HG03097 (cell line): ENCODE measurements around the gene LEMD2.

ENCODE experiments used
- ATAC-seq: cut with Tn5 transposase; IDR thresholded peaks from one replicate; pipeline ENCODE4 v1.9.1; 2021; ENCODE audit not compliant: unreplicated experiment, low FRiP score

Gene LEMD2

DNA sequence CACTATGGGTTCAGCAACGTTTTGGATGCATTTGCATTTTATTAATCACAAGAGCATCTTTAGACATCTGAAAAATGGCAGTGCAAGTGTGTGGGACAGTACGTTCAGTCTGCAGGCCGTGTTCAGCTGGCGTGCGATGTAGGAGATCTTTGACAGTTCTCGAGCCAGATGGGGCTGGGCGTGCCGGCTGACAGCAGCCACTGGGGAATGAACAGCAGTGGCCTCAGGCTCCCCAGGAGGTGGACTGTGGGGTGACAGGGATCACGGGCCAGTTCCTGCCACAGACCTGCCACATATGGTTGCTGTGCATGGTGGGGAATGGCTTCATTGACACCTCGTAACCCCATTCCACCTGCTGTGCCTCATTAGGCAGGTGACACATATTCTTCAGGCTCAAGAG lies 31.3 kb upstream of the LEMD2 start:
- no peak for ATAC-seq

- ATAC-seq: no peak
Observed at GRCh38 chr6:33819021-33819420, 30.1 kb upstream of the LEMD2 start.

- no peak for ATAC-seq
Observed at GRCh38 chr6:33818293-33818692, 29.4 kb upstream of the LEMD2 start.

- ATAC-seq: no peak
Observed at GRCh38 chr6:33817489-33817888, 28.6 kb upstream of the LEMD2 start.

- no peak for ATAC-seq
Observed at GRCh38 chr6:33816911-33817310, 28.0 kb upstream of the LEMD2 start.

DNA sequence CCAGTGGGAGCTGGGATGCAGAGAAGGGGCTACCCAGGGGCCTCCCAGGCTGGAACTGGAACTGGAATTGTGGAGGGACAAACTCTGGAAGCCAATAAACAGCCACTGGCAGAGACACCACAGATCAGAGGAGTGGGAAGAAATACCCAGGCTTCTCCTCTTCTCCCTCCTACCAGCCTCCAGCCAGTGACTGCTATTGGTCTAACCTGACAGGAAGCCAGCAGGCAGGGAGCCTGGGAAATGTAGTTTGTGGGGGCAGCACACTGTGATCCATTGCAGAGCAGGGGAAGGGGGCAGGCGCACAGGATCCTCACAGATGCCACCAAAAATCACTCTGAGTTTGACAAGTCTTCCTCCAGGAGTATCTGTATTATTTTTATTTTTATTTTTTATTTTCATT lies 26.9 kb upstream of the LEMD2 start:
- no peak for ATAC-seq

DNA sequence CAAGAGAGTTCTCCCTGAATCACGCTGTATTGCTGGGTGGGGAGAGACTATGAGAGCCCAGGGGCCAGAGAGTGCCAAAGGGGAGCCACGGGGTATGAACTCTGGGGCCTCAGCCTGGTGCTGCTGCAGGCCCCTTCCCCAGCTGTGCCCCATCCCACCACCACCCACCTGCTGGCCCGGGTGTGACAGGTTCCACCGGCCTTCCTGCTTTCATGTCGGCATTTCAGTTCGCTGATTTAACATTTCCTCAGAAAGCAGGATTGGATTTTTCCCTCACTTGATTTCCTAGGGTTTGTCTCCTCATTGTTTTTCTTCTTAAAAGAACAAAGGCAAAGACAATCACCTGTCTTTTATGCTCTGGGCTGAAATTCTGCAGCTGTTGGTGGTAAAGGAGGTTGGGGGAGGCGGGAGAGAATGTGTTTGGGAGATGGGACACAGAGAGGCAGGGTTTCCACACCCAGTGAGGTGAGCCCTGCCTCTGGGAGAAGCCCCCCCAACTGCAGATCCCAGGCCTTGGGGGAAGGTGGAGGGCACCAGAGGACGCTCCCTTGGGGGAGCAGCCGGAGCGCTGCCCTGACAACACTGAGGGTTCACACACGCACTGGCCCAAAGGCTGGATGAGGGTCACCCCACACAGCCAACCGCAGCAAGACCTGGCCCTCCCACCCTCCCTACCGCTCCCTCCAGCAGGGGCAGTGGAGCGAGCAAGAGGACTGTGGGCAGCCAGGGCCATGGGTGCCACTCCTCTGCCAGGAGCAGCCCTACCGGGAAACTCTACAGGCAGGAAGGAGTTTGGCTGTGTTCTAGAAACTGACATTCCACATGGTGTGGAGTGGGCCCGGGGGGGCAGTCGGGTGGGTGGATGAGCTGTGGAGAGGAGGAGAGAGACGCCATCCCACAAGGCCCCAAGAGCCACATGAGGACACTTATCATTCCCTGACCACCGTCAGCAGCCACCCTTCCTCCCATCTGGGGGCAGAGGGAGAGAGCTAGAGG lies 25.4 kb upstream of the LEMD2 start:
- ATAC-seq: no peak

DNA sequence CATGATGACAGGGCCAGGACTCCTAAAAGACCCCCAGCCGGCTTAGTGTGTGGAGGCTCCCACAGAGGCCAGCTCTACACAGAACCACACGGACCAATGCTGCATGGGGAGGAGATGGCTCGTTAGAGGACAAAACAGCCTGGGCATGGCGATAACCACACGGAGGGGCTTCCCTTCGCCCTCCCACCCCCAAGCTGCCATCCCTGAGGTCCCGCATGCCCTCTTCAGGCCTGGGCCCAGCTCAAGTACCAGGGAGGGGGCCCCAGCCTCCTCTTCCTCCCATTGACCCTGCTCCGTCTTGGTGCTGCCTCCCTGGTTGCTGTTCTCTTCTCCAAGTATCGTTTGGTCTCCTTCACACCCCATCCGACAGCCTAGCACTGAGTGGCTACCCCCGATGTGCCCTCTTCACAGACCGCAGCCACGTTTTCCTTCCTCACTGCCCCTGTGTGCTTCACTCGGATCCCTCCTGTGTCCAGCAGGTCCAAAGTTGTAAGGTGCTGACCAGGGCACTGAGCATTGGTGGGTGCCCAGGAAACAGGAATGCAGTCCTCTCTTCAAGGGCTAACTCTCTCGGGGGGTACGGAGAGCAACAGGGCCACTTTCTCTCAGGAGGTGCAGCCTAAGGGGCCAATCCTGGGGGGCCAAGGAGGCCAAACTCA lies 24.4 kb upstream of the LEMD2 start:
- no peak for ATAC-seq

- no peak for ATAC-seq
Observed at GRCh38 chr6:33812669-33813068, 23.7 kb upstream of the LEMD2 start.

GRCh38 chr6:33809594-33809993 lies 20.7 kb upstream of the LEMD2 start:
- ATAC-seq: no peak

DNA sequence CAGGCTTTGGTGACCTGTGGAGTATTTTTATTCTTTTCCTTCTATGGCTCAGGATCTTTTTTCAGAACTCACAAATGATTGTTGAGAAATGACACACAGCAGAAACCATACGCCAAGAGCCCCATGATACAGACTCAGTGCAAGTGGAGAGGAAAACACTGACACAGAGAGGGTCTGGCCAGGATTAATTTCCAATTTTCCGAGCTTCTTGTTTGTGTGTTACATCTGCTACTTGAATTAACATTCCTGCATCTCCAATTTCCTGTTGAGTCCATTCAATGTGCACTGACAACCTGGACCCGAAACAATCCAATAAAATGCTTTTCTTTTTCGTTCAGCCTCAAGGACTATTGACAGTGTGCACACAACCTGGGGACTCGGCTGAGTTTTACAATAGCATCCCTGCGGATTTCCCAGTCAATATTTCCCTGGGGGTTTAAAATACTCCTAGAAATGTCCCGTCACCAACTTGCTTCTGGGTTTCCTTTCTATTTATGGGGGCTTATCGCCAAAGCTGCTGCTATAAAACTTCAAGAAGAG lies 19.8 kb upstream of the LEMD2 start:
- ATAC-seq: no peak

GRCh38 chr6:33807606-33808005 lies 18.7 kb upstream of the LEMD2 start:
- ATAC-seq: no peak

DNA sequence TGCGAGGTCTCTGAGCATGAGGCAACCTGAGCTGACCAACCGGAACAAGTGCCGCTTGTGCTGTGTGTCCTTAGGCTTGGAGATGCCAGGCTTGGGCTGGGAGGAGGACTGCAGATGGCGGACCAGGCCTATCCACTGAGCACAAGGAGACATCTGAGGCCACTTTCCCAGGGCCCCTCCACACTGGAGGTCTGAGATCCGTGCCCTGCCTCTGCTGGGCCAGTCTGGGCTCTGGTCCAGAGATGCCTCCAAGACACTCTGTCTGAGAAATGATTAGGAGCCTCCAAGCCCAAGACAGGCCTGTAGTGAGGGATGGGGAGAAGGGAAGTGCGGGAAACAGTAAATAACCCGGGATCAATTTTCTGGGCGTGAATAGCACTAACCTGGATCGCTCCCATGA lies 17.9 kb upstream of the LEMD2 start:
- ATAC-seq: no peak

DNA sequence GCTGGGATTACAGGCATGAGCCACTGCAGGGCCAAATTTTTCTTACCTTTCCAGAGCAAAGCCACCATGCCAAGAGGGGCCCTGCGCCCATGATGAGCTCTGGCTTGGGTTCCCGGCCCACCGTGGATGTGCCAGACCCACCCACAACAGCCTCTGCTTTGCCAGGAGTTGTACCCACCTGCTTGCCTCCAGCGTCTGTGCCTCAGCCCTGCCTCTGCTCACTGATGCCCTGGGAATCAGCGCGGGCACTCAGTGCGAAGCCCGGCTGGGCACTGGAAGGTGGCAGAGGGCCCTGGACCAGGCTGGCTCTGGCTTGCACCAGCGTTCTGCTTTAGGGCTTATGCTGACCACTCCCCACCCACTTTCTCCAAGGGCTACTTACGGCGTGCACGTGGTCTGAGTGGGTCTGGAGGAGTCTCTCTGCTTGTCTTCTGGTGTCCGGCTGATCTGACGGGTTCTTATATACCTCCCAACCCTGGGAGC lies 14.7 kb upstream of the LEMD2 start, which contains the start of gene MLN:
MLN (minus strand) TSS at position 433 of the 483 bp plus-strand sequence. CDS start 2,840 bp downstream, outside the sequence.
- ATAC-seq: no peak

DNA sequence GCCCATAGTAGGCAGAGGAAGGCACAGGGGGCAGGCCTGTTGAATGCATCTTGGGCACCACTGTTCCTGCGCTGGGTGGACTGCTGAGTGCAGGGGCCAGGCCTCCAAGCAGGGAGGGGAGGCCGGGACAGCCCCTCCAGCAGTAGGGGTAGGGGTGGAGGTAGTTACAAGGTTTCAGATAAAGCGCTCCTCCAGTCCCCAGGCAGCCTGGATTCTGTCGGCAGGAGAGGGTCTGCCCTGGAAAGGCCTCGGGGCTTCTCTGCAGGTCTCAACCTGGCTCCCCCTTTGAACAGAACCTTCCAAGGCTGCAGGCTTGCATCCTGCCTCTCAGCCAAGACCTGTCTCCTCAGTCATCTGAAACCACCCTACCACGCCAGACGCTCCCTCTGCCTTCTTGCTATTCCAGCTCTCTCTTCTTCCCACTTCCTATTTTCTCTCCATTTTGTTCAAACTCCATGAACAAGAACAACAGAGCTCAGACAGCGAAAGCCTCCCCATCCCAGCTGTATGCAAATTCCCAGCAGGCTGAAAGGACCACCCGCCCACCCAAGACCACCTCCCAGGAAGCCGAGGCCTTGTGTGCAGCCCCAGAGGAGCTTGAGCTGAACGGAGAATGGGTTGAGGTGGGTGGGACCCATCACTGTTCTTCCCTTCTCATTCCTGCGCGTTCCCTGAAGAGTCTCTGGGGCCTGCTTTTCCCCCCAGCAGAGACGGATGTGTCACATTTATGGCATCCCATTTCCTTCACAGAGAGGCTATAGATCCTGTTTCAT lies 13.4 kb upstream of the LEMD2 start:
- no peak for ATAC-seq

DNA sequence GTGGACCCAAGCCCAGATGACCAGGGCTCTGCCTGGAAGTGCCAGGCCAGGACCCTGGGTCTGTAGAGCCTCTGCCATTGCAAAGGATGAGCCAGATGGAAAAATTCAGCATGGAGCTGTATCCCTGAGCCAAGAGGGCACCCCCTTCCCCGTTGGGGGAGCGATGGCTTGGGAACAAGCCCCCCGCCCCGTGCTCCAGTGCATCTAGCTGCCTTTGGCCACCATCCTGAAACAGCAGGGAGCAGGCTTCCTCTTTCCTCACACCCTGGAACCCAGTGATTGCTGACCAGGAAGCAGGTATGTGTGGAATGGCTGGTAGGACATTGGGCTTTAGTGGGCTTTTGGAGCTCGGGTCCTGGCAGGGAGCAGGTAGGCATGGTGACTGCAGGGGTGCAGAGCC lies 12.7 kb upstream of the LEMD2 start:
- no peak for ATAC-seq

GRCh38 chr6:33800248-33800969 lies 11.5 kb upstream of the LEMD2 start:
- ATAC-seq: no peak

DNA sequence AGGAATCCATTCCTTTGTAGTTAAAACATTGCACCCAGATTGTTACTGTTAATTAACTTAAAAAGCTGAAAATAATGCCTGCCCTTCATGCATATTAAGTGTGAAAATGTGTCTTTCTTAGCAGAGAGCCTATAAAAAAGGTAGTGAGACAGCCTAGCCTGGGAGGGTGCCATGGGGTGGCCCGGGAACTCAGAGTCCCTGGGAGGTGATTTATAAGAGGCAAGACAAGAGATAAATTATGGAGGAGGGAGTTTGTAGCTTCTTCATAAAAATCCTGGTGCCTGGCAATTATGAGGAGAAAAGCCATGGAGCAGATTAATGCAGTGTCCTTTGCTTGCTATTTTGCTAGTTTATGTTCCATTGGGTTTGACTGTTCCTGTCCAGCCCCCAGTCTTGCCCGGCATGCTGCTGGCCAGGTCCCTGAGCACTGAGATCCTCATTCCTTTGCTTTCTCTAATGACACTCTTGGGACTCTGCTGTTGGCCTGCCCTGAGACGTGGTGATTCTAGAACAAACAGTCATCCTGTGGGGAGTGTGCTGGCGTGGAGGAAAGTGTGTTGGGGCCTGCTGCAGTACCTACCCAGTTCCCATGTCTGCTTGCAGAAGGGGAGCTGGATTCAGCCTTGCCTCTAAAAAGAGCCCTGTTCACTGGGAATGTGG lies 10.7 kb upstream of the LEMD2 start:
- ATAC-seq: no peak

DNA sequence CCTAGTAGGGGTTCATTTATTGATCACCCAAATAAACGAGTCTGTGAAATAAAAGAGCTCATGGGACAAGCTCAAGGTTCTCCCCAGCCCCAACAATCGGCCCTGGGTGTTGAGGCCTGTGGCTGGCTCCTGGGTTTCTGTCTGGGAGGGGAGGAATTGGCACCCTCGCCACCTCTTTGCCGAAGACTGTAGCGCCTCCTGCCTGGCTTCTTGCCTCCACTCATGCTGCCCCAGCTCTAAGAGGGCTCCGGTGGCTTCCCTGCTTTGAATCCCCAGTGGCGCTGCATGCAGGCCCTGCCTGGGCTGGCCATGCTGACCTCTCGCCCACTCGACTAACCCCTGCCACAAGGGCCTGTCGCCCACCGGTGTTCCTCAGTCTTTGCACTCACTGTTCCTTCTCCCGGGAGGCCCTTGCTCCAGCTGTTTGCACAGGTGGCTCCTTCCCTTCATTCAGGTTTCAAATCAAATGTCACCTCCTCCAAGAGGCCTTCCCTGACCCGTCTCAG lies 9.5 kb upstream of the LEMD2 start:
- ATAC-seq: no peak
